Gastroesophageal sphincter (tissue), 3 donors: ENCODE data around the gene GPATCH1.

Experiments used
- CTCF ChIP-seq, 4 experiments: fragments of 200-600 bp in 2 of 4; fragments of 450-650 bp in 2 of 4; sonication (generic) in 1 of 4; IDR thresholded peaks; one replicate each; pipeline ENCODE4 v1.5.1; 2017 to 2019; ENCODE audit warnings: antibody characterized with exemption in 4 of 4, mild to moderate bottlenecking in 2 of 4, moderate library complexity in 2 of 4
- POLR2A ChIP-seq, 2 donors: fragments of 450-650 bp; IDR thresholded peaks; one replicate each; pipeline ENCODE4 v1.6.1; 2017; ENCODE audit warnings: antibody characterized with exemption in 2 of 2, mild to moderate bottlenecking in 2 of 2, moderate library complexity in 1 of 2

DNA sequence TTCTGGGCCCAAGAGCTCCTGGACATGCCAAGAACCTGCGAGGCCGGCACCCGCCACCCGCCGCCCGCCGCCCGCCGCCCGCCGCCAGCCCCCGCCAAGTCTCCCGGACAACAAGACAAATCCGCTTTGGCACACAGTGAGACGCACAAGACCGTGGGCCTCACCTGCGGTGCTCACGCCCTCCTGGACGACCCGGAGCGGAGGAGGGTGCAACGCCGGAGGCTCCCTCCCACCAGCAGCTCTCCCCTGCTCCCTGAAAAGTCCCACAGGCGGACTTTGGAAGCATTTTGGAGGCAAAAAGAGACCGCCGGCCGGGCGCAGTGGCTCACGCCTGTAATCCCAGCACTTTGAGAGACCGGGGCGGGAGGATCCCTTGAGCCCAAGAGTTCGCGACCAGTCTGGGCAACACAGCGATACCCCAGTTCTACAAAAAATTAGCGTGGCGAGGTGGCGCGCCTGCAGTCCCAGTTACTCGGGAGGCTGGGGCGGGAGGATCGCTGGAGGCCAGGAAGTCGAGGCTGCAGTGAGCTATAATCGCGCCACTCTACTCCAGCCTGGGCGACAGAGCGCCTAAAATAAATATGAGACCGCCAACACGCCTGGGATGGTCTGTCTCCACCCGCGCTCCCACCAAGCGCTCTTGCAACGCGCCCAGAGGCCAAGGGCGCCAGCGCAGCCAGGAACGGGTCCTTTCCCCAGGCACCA, 17.1 kb upstream of the GPATCH1 start:
- no peak for TF ChIP-seq CTCF (IDR thresholded peaks at IDR 0.05)
- TF ChIP-seq POLR2A (IDR thresholded peaks at IDR 0.05), result no peak
